ENCODE results near the gene SLC25A12. TPM values are rescaled to one million over a fixed set of nuclear protein-coding genes. Genes with fewer than 3 reads are reported as not detected.
"Not testable (repeated sequence)": the region's sequence is repeated elsewhere in the genome, so short reads cannot be mapped to it uniquely, and the experiment has no call there.

SLC25A12 gene
- total RNA-seq, 4 donors from 2014 or later = 15.9 to 20.5 (median 18.6) TPM

DNA sequence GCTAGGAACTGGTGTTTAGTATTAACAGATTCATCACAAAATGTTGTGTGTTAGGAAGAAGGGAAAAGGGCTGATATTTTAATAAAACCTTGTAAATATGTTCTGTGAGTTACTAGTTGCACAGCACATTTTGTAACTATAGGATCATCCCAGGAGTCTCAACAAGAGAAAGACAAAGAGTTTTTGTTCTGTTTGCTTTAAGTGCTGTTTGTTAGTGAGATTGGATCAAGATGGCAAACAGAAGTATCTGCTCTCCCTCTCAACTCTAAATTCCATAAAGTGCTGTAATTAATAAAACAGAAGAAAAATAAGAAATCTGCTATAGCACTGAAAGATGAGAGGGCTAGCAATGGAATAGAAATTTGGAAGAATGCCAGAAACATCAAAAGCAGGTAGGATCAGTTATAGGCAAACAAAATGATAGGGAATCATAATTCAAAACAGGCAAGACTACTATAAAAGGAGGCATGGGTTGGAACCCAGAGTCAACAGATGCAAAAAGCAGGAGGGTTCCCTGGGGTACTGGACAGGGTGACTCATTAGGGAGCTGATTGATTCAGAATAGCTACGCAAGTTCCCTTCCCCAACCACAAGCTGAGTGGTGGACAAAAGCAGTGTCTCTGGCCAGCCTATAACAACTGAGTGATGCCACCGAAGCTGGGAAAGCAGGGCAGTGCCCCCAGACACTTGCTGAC lies 131.0 kb downstream of the SLC25A12 start:
- no peak overlapping the region for H3K27ac ChIP-seq

DNA sequence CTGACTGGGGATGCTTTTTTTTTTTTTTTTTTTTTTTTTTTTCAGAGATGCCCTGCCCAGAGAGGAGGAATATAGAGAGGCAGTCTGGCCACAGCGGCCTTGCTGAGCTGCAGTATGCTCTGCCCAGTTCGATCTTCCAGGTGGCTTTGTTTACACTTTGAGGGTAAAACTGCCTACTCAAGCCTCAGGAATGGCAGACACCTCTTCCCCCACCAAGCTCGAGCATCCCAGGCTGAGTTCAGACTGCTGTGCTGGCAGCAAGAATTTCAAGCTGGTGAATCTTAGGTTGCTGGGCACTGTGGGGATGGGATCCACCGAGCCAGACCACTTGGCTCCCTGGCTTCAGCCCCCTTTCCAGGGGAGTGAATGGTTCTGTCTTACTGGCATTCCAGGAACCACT lies 132.9 kb downstream of the SLC25A12 start:
- not testable (repeated sequence) for H3K27ac ChIP-seq; H3K4me3 ChIP-seq; H3K4me1 ChIP-seq; DNase-seq (ENCODE audit: low spot score in 2 of 2); H3K27me3 ChIP-seq; H3K9me3 ChIP-seq
- H3K36me3 ChIP-seq = peaks cover 0 to 57% (median 0%) of the 10 kb centered on the region in 3 donors
- WGBS, 2 donors = 95% methylated on average over 4 of the region's 4 CpGs

More for the DNA sequence above, 131.0 kb downstream of the SLC25A12 start:
- no peaks in the 10 kb centered on the region for H3K9me3 ChIP-seq
- TF ChIP-seq POLR2A (IDR thresholded peaks at IDR 0.05) (no peak), EP300 (IDR thresholded peaks at IDR 0.05) (no peak)
- TF ChIP-seq, protein P1, sequence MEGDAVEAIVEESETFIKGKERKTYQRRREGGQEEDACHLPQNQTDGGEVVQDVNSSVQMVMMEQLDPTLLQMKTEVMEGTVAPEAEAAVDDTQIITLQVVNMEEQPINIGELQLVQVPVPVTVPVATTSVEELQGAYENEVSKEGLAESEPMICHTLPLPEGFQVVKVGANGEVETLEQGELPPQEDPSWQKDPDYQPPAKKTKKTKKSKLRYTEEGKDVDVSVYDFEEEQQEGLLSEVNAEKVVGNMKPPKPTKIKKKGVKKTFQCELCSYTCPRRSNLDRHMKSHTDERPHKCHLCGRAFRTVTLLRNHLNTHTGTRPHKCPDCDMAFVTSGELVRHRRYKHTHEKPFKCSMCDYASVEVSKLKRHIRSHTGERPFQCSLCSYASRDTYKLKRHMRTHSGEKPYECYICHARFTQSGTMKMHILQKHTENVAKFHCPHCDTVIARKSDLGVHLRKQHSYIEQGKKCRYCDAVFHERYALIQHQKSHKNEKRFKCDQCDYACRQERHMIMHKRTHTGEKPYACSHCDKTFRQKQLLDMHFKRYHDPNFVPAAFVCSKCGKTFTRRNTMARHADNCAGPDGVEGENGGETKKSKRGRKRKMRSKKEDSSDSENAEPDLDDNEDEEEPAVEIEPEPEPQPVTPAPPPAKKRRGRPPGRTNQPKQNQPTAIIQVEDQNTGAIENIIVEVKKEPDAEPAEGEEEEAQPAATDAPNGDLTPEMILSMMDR (IDR thresholded peaks at IDR 0.05) = no peak
- H3K27me3 ChIP-seq = no peaks in the 10 kb centered on the region
- no peak for DNase-seq (ENCODE audit: low spot score in 2 of 2)
- WGBS, 2 donors = 62 to 79% methylated on average over 2 of the region's 2 CpGs
- peaks cover 0 to 45% (median 0%) of the 10 kb centered on the region in 3 donors for H3K36me3 ChIP-seq
- no peaks in the 10 kb centered on the region for H3K4me1 ChIP-seq
- H3K4me3 ChIP-seq = no peak overlapping the region

DNA sequence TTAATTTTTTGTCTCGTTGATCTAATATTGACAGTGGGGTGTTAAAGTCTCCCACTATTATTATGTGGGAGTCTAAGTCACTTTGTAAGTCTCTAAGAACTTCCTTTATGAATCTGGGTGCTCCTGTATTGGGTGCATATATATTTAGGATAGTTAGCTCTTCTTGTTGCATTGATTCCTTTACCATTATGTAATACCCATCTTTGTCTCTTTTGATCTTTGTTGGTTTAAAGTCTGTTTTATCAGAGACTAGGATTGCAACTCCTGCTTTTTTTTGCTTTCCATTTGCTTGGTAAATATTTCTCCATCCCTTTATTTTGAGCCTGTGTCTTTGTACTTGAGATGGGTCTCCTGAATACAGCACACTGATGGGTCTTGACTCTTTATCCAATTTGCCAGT lies 135.3 kb downstream of the SLC25A12 start:
- 95 to 97% methylated on average over 1 of the region's 1 CpG for WGBS, 2 donors
- not testable (repeated sequence) for H3K9me3 ChIP-seq; DNase-seq (ENCODE audit: low spot score in 2 of 2); H3K4me1 ChIP-seq; H3K27ac ChIP-seq; H3K27me3 ChIP-seq; H3K4me3 ChIP-seq
- H3K36me3 ChIP-seq = peaks cover 0 to 81% (median 0%) of the 10 kb centered on the region in 3 donors

DNA sequence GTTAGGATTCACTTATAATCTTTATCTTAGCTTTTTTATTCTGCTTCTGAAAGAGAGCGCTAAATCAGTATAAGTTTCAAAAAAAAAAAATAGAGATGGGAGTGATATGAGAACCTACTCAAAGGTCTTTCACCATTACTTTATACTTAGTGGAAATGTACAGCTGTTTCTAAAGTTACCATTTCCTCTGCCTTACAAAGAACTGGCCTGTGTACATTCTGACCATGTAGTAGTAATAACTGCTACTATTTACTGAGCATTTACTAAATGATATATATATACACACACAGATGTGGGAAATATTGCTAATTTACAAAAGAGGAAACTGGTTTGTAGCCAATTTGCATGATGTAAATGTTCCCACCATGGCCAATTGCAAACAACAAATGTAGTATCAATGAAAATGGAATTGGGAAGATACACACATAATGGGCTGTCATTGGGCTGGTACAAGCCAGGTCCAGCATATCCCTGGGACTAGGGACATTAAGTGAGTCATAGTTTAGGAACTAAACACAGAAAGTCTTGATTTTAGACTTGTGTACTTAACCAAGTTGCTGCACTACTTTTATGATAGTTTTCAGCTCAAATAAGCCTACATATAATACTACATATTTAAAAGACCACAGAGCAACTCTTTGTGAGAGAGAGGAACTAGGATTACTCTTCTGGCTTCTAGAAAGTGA lies 139.6 kb downstream of the SLC25A12 start:
- no peak overlapping the region for H3K4me3 ChIP-seq
- H3K4me1 ChIP-seq = no peaks in the 10 kb centered on the region
- no peak overlapping the region for H3K27ac ChIP-seq
- WGBS, 2 donors = 97 to 98% methylated on average over 1 of the region's 1 CpG
- H3K36me3 ChIP-seq = peaks cover 0 to 94% (median 3%) of the 10 kb centered on the region in 3 donors
- H3K9me3 ChIP-seq = peaks cover 0 to 4% (median 0%) of the 10 kb centered on the region in 4 donors
- no peaks in the 10 kb centered on the region for H3K27me3 ChIP-seq
- DNase-seq (ENCODE audit: low spot score in 2 of 2) = no peak
- TF ChIP-seq, protein P1 (IDR thresholded peaks at IDR 0.05) = no peak
- TF ChIP-seq EP300 (IDR thresholded peaks at IDR 0.05) = no peak
- TF ChIP-seq POLR2A (IDR thresholded peaks at IDR 0.05) = no peak

DNA sequence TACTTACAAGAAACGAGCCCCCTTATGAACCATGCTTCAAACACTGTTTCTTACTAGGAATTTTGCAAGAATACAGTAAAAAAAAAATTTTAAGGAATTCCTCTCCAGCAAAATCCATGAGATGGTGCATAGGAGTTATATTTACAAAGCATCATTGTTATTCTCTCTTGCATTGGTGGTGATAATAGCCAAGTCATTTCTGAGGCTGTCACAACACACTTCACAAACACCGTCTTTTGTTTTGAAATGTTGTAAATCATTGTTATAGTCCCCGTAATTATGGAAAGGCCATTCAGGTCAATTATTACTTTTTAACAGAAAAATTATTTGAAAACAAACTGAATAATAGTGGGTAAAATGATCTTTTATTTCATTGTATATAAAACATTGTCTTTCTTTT lies 146.7 kb downstream of the SLC25A12 start:
- no peaks in the 10 kb centered on the region for H3K4me1 ChIP-seq
- no peak for DNase-seq (ENCODE audit: low spot score in 2 of 2)
- H3K36me3 ChIP-seq = peaks cover 0 to 93% (median 0%) of the 10 kb centered on the region in 3 donors
- 46 to 64% methylated on average over 3 of the region's 3 CpGs for WGBS, 2 donors
- TF ChIP-seq, protein P1 (IDR thresholded peaks at IDR 0.05) = no peak
- TF ChIP-seq POLR2A (IDR thresholded peaks at IDR 0.05) = no peak
- no peak overlapping the region for H3K4me3 ChIP-seq
- no peak overlapping the region for H3K27ac ChIP-seq
- no peaks in the 10 kb centered on the region for H3K27me3 ChIP-seq
- no peaks in the 10 kb centered on the region for H3K9me3 ChIP-seq

DNA sequence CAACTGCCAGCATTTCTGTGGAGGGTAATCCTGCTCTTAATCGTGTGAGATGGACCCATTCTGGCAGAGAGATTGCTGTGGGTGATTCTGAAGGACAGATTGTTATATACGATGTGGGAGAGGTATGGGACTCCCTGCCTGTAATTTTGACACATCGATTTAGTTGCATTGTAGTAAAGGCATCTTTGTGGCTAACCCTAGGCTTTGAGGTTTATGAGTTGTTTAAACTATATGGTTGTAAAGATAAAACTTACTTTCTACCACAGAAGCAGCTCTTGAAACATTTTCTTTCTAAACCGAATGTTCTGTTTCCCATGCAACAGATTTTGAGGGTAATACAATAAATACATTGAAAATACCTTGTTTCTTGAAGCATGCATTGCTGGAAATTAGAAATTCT lies 148.2 kb downstream of the SLC25A12 start:
- Histone ChIP-seq H3K36me3 (peaks cover 0 to 92% (median 0%) of the 10 kb centered on the region in 3 donors), H3K27me3 (no peaks in the 10 kb centered on the region), H3K27ac (no peak overlapping the region), H3K4me1 (no peaks in the 10 kb centered on the region), H3K9me3 (no peaks in the 10 kb centered on the region), H3K4me3 (no peak overlapping the region)
- TF ChIP-seq EP300 (IDR thresholded peaks at IDR 0.05) = no peak
- no peak for DNase-seq (ENCODE audit: low spot score in 2 of 2)
- WGBS, 2 donors = 82 to 90% methylated on average over 4 of the region's 4 CpGs
